NCI-H1436 (cell line): ENCODE data around the gene MAN2C1.
"Not testable (repeated sequence)": the region's sequence is repeated elsewhere in the genome, so short reads cannot be mapped to it uniquely, and the experiment has no call there.

Experiments used
- DNase-seq: peaks from one replicate; lab custom pipeline; 2025; lab: John Stamatoyannopoulos, UW

The MAN2C1 gene

DNA sequence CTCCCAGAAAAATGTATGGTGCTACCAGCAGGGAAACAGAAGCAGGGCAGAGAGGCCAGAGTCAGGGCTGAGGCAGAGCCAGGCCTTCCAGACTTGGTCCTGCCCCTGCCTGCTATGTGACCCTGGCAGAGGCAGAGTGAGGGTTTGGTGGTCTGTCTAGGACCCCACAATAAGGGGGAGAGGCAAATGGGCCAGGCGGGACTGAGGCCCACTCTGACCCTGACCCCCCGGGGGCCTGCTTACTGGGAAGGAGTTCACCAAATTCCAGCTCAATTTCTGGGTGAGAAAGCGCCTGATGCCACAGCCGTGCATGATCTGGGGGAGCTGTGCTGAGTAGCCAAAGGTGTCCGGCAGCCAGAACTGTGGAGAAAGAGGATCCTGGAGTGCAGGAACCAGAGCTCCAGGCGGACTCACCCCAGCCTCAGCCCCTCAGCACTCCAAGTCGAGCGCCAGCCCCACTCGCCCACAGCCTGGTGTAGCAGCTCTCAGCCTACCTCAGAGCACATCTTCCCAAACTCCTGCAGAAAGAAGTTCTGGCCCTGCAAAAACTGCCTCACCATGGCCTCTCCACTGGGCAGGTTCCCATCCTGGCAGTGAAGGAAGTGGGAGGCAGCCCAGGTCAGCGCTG lies 6.9 kb downstream of the MAN2C1 start:
- no peak for DNase-seq

- DNase-seq, result no peak
Measured at GRCh38 chr15:75360856-75361255, 7.6 kb downstream of the MAN2C1 start.

GRCh38 chr15:75360391-75360790 lies 8.0 kb downstream of the MAN2C1 start:
- no peak for DNase-seq

DNA sequence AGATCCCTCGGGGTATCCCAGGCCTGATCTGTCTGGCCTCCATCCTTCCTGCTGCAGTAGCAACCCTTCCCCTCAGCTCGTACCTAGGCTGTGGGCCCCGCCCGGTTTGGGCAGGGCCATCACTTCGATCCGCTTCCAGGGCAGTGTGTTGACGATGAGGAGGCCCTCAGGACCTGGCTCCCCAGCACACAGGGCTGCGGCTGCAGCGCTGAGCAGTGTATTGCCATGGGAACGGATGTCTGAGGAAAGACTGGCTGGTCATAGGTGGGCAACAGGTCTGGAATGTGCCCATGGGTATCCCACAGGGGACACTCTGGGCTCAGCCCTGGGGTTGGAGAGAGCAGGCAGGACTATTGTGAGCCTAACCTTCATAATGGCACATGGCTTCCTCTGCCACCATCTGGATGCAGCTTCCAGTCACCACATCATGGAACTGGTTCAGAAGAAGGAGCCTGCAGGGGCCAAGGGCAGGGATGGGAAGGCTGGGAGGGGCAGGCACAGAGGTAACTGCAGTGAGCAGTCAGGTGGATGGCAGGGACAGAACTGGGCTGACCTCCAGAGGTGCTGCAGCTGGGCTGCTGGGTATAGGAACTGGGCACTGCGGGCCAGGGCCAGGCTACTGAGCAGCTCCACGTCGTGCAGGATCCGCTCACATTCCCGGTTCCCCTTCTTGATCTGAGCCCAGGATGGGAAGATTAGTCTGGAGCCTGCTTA lies 8.7 kb downstream of the MAN2C1 start:
- DNase-seq, result no peak

- no peak for DNase-seq
Measured at GRCh38 chr15:75358771-75359536, 9.5 kb downstream of the MAN2C1 start.

GRCh38 chr15:75357976-75358673 lies 10.3 kb downstream of the MAN2C1 start:
- DNase-seq, result no peak

DNA sequence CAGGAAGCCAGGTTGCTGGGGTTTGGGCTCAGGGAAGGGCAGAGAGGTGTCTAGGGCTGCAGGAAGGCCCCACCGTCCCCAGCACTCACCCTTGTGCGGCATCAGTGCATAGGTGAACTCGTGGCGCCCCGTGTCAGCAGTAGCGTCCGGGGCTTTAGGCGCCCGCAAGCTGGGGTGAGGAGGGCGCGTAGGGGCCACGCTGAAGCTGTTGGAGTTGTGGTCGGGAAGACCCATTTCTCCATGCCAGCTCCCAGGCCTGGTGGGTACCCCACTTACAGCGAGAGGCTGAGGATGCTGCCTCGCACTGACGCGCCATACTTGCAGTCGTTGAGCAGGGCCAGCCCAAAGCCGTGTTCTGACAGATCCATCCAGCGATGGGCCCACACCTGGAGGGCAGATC lies 11.9 kb downstream of the MAN2C1 start:
- no peak for DNase-seq

DNA sequence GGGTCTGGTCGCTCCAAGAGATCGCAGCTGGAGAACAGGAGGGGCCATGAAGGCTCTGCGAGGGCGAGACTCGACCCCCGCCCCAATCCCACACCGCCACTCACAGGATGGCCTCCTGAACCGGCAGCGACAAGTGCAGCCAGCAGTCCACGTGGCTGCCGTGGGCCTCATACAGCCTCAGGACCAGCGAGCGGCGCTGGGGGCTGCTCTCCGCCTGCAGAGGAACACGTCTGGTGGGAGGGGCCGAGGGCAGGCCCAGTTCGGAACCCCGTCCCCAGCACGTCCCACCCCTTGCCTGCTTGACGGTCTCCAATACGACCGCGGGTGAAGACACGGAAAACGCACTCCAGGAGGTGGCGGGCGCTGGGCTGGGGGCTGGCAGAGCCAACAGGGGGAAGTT lies 12.4 kb downstream of the MAN2C1 start:
- no peak for DNase-seq

DNA sequence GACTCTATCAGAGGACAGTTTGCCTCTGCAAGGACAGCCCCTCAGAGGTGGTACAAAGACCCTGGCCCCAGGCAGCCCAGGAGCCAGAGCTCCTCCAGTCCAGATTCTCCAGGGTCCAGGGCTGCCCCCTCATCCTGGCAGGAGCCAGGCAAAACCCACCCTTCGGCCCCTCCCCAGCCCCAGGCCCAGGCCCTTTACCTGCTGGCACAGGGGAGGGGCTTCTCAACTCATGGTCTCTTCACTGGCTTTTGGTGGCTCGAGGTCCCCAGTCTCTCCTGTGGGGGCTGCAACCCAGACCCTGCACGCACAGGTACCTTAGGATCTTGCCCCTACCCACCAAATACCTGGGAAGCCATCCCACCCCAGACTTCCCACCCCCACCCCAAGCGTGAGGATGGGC lies 13.0 kb downstream of the MAN2C1 start:
- DNase-seq, result no peak

DNA sequence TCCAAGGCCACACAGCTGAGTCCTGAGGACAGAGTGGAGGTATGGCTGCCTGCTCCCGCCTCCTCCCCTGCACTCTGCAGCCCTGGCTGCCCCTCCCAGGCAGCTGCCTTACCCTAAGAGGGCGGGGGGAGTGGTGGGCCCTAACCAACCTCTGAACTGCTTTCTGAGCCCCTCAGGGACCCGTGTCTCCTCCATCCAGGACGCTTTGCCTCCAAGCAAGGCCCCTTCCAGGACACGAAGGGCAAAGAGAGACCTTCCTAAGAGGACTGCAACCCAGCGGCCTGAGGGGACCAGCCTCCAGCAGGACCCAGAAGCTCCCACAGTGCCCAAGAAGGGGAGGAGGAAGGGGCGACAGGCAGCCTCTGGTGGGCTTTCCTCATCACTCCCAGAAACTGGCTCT lies 14.0 kb downstream of the MAN2C1 start:
- no peak for DNase-seq

- DNase-seq, result no peak
Measured at GRCh38 chr15:75353604-75354003, 14.8 kb downstream of the MAN2C1 start.

DNA sequence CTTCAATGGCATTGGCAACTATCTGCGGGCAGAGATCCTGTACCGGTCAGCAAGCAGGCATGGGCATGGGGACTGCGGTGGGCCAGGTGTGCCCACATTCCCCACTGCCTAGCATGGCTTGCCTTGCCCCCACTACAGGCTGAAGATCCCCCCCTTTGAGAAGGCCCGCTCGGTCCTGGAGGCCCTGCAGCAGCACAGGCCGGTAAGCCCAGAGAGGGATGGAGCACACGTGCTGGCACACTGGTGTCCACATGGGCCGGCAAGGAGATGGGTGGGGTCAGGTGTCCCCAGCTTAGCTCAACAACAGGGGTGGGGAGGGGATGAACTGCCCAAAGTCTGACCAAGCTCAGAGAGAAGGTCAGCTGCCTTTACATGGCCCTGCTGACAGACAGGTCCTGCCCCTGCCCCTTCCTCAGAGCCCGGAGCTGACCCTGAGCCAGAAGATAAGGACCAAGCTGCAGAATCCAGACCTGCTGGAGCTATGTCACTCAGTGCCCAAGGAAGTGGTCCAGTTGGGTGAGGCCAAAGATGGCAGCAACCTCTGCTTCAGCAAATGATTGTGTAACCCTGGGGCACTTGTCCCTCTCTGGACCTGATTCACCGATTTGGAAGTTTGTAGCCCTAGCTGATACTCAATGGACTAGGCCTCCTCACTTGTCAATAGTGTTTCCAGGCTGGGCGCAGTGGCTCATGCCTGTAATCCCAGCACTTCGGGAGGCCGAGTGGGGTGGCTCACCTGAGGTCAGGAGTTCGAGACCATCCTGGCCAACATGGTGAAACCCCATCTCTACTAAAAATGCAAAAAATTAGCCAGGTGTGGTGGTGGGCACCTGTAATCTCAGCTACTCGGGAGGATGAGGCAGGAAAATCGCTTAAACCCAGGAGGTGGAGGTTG lies 16.0 kb downstream of the MAN2C1 start:
- no peak for DNase-seq

- no peak for DNase-seq
Measured at GRCh38 chr15:75350601-75351361, 17.6 kb downstream of the MAN2C1 start.

DNA sequence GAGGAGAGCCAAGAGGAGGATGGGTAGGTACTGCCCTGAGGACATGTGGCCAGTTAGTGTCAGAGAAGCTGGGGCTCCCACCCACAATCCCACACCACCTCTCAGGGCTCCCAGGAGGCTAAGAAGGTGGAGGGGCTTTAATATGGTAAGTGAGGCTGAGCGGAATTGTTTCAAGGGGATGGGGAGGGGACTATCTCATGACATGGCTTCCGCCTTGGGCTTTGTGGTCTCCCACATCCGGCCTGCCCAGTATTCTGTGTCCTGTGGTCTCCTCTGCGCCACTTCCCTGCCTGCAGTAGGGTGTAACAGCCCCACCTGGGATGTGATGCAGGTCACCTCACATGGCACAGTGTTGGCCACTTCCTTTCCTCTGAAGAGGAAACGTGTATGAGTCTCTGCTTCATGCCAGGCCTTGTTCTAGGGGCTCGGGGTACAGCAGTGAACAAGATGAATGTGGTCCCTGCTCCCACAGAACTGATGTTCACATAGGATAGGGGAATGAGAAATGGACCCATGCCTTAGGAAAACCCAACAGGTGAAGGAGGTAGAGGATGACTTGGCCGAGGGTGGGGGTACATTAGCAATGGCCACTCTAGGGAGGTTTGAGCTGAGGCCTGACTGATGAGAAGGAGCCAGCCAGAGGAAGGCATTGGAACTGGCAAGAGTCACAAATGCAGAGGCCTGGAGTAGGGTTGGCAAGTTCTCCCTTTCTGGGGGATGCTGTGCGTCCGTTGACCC lies 18.4 kb downstream of the MAN2C1 start:
- DNase-seq, result no peak

- DNase-seq, result not testable (repeated sequence)
Measured at GRCh38 chr15:75349351-75349669, 19.1 kb downstream of the MAN2C1 start.

DNA sequence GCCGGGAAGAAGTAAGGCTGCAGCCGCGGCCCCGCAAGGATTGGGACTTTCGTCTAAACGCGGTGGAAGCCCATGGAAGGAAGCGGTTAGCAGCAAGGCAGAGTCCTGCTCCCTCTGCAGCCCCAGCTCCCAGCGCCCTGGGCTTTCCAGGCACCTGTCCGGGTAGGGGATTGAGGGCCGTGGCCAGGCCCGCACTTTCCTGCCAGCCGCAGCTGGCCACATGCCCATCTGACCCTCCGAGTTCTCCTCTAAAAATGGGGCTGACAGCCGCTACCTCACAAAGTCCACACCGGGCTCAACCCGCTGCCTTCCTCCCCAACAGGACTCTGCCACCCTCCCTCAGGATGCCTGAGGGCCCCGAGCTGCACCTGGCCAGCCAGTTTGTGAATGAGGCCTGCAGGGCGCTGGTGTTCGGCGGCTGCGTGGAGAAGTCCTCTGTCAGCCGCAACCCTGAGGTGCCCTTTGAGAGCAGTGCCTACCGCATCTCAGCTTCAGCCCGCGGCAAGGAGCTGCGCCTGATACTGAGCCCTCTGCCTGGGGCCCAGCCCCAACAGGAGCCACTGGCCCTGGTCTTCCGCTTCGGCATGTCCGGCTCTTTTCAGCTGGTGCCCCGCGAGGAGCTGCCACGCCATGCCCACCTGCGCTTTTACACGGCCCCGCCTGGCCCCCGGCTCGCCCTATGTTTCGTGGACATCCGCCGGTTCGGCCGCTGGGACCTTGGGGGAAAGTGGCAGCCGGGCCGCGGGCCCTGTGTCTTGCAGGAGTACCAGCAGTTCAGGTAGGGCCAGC lies 19.7 kb downstream of the MAN2C1 start:
- DNase-seq, result no peak

DNA sequence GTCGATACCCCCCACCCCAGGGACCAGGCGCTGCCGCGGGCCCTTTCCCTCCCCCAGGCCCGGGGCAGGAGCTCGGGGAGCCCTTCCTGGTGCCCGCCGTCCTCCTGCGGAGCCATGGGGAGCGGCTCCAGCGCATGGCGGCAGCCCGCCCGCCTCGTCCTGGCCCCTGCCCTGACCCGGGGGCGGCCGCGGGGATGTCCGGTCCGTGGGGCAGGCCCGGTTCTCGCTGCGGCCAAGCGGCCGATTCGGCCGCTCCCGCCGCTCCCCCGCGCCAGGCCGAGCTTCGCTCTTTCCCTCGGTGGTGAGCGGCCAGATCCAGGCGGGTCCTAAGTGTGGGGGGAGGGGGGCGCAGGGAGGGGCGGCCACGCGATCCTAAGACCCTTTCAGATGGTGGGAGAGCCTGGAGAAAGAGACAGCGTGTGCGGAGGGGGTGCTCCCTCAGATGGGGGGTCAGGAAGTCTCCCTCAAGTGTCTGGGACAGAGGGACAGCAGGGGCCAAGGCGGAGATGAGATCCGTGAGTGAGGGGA lies 20.3 kb downstream of the MAN2C1 start:
- DNase-seq, result no peak

- peak; percentile 67 for DNase-seq
Measured at GRCh38 chr15:75347222-75348033, 21.0 kb downstream of the MAN2C1 start.
